HPDE6-E6E7 (cell line): ENCODE data around the gene GRAMD2B.
"Not testable (repeated sequence)": the region's sequence is repeated elsewhere in the genome, so short reads cannot be mapped to it uniquely, and the experiment has no call there.

Experiments
- DNase-seq: peaks from one replicate; pipeline ENCODE4 v3.0.0; 2011; ENCODE audit warnings: missing footprints; ENCODE audit errors: extremely low spot score

Gene GRAMD2B, protein sequence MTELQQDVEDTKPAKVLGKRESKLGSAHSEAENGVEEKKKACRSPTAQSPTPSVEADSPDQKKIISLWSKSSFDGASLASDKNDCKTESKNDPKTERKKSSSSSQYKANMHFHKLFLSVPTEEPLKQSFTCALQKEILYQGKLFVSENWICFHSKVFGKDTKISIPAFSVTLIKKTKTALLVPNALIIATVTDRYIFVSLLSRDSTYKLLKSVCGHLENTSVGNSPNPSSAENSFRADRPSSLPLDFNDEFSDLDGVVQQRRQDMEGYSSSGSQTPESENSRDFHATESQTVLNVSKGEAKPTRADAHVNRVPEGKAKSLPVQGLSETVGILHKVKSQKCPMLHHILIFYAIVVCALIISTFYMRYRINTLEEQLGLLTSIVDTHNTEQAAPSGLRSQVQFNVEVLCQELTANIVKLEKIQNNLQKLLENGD

GRCh38 chr5:126422994-126423788 lies at the start of gene GRAMD2B:
GRAMD2B (plus strand) TSS chr5:126423409; CDS start chr5:126423607, 198 bp downstream.
- DNase-seq, result peak; percentile 75

DNA sequence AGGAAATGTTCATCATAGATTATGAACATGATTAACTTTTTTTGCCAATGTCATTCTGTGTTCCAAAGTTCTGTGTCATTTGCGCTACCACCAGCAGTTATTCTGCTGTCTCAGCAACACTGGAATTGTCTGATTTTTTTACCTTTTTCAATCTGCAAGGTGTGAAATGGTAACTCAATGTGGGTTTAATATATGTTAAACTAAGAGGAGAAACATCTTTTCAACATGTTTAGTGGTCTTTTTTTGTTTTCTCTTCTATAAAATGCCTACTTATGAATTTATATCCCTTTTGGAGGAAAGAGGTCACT lies 49.1 kb upstream of the GRAMD2B start:
- DNase-seq, result no peak

DNA sequence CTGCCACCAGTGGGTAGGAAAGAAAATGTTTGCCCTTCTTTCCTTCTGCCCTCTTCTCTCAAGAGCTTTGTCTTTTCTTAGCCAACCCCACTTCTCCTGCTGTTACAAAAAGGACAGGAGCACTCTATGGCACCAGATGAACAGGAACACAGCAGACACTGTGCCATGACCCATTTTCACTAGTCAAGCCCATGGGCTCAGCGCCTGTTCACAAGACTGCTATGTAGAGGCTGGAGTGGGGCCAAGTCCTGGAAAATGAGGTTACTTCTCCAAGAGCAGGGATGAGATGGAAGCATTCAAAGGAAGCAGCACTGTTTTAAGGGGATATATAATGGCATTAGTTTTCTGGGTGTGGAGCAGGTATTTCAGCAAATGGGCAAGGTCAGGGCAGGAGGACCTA lies 46.8 kb upstream of the GRAMD2B start:
- DNase-seq, result no peak

DNA sequence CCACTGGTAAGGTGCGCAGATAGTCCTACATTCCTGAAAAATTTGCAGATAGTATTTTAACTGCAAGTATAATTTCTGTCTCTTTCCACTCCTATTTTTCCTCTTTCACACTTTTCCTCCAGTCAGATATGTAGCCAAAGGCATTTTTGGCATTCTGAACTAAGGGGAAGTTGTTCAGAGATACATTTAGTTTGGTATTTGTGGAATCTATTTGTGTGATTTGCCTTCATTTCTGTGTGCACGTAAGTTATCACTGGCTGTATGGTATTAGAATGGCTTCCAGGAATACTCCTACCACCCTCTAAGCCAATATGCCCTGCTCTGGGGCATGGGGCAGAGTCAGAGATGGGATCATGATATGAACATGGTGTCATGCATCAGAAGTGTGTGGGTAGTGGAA lies 45.8 kb upstream of the GRAMD2B start:
- no peak for DNase-seq

GRCh38 chr5:126380316-126380715 lies 42.9 kb upstream of the GRAMD2B start:
- DNase-seq, result not testable (repeated sequence)

DNA sequence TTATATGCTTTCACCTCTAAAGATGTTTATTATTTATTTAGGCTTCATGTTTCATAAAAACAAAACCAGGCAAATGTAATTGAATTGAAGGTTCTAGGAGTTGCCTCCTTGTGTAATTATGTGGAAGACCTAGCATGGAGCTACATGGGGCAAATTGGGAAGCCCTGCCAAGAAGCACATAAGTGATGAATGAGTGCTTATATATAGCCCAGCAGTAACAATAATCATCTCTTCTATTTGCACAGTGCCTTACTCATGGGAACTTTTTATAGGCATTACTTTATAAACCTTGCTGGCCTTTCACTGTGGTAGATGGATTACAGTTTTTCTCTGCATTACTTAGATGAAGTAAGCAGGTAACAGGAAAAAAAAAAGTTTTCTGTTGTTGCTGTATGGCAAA lies 40.0 kb upstream of the GRAMD2B start:
- no peak for DNase-seq

DNA sequence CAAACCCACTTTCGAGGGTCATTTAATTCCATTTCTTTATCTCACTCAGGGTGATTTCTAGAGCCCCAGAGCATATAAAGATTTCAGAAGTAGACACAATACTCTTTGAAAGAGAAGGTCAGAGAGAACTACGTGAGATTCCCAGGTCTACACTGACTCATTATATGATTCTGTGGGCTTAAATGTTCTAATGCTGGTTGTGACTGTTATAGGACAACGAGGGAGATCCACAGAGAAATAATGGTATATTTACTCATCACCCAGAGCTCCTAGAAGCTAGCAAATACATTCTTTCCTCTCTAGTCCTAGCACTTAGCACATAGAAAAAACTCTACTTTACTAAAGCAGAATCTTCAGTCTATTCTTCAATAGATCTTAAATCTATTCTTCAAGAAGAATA lies 39.4 kb upstream of the GRAMD2B start:
- DNase-seq, result no peak

DNA sequence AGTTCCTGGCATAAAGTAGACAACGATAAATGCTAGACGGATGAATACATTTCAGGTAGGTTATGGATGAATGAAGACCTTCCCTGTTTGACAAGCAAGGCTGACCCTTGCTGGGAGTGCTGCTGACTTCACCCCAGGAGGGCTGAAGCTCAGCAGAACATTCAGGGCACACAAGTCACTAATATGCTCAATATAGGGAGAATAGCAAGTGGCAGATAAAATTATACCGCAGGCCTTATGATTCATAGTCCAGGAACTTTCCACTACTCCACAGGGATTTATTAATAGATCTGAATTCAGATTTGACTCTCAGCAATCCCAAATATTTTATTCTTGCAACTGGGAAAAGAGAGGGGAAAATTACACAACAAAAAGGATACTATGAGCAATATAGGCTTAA lies 38.2 kb upstream of the GRAMD2B start:
- no peak for DNase-seq

DNA sequence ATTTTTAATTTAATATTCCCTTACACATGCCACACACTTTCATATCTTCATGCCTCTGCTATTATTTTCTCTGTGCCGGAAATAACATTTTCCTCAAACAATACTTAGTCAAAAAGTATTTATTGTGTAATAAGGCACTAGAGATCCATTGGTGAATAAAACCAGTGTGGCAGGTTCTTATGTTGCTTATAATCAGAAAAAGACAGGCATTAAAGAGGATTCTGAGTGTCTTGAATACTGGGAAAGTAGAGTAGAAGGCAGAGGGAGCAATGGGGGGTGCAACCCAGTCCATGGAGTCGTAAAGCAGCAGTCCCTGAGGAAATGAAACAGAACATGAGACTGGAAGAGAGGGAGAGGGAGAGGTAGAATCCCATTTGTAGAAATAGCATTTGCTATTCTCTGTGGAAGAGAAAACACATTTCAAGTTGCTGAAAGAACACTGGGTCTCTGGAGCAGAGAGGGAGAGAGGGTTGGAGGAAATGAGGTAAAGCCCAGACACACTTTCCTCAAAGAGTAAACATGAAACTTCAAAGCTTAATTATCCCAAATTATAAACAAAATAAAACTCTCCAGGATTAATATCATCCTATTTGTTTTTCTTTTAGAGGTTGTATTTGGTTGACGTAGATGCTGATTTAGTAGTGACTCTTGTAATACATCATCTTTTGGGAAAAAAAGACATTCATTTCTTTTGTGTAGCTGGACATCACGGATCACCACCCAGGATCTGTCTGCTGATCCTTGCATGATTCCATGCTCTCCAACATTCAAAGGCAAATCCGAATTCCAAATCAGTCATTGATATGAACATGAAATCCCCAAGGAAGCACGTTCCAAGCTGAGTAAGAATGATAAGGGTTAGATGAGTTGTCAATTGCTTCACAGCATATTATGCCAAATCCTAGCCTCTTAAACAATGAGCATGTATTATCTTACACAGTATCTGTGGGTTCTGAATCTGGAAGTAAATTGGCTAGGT lies 37.4 kb upstream of the GRAMD2B start:
- no peak for DNase-seq

DNA sequence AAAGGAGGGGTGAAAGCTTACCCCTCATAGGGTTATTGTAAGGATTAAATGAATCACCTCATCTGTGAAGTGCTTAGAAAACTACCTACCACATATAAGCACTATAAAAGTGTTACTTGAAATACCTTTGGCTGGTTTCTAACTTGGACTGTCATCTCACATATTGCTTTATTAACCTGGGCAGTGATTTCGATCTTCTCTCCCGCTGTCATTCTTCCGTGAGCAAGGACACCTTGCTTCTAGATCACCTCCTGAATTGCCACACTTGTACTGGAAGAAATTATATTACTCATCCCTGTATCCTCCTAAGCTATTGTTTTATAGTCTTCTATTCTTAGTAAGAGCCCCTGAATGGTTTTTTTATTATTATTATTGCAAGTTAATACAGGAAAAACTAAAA lies 34.0 kb upstream of the GRAMD2B start:
- DNase-seq, result no peak

DNA sequence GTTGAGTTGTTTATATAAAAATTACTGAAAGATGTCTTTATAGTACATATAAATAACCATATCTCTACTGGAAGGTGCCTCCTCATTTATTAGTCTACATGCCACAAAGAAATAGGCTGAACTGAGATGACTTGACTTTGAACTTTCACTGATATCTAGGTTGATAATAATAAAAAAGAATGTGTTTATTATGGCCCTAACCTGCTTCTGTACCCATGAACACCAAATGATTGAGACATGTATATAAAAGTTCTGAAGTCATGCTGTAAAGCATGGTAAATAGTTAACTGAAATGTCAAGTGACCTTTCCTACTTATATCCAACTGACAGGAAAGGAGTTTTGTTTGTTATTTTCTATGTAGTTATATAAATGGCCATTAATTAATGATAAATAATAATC lies 33.2 kb upstream of the GRAMD2B start:
- no peak for DNase-seq

GRCh38 chr5:126391386-126391785 lies 31.8 kb upstream of the GRAMD2B start:
- no peak for DNase-seq

- no peak for DNase-seq
These were observed 28.9 kb upstream of the GRAMD2B start for GRCh38 chr5:126394211-126394788.

DNA sequence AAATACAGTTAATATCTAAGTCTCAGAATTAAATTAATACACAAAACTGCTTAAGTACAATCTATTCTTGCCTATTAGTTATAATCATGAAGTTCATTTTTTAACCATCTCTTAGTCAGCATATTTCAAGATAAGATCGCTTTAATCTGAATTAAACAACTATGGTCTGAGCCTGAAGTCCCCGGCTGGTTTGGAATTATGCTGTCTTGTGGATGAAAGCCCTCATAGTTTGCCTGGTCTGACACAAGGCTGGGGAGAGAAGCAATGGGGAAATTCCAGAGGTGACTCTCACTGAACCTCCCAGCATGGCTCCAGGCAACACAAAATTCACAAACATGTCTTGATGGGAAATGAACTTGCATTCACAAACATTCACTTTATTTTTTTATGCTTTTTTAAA lies 28.0 kb upstream of the GRAMD2B start:
- no peak for DNase-seq

- DNase-seq, result no peak
These were observed 27.6 kb upstream of the GRAMD2B start for GRCh38 chr5:126395605-126396004.

DNA sequence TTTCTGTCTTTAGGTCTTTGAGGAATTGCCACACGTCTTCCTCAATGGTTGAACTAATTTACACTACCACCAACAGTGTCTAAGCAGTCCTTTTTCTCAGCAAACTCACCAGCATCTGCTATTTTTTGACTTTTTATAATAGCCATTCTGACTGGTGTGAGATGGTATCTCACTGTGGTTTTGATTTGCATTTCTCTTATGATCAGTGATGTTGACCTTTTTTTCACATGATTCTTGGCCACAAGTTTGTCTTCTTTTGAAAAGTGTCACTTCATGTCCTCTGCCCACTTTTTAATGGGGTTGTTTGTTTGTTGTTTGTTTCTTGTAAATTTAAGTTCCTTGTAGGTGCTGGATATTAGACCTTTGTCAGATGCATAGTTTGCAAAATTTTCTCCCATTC lies 26.5 kb upstream of the GRAMD2B start:
- not testable (repeated sequence) for DNase-seq

DNA sequence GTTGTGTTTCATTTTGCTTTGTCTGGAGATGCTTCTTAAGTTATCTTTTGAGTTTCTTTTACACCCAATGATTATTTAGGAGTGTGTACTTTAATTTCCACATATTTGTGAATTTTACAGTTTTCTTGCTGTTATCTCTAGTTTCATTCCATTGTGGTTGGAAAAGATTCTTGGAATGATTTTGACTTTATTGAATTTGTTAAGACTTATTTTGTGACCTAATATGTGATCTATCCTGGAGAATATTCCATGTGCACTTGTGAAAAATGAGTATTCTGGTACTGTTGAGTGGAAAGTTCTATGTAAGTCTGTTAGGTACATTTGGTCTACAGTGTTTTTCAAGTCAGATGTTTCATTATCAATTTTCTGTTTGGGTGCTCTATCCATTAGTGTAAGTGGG lies 24.4 kb upstream of the GRAMD2B start:
- DNase-seq, result no peak

DNA sequence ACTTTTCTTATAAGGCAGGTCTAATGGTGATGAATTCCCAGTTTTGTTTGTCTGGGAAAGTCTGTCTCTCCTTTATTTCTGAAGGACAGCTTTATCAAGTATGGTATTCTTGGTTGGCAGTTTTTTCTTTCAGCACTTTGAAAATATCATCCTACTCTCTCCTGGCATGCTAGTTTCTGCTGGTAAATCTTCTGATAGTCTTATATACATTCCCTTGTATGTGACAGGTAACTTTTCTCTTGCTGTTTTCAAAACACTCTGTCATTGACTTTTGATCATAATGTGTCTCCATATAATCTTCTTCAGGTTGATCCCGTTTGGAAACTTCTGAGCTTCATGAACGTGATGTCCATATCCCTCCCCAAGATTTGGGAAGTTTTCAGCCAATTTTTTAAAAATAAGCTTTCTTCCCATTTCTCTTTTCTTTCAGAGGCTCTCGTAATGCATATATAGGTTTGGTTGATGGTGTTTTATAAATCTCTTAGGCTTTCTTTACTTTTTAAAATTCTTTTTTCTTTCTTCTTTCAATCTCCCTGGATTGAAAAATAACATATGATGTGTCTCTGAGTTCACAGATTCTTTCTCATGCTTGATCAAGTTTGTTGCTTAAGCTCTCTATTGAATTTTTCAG lies 22.5 kb upstream of the GRAMD2B start:
- no peak for DNase-seq

- no peak for DNase-seq
These were observed 20.3 kb upstream of the GRAMD2B start for GRCh38 chr5:126402621-126403555.

DNA sequence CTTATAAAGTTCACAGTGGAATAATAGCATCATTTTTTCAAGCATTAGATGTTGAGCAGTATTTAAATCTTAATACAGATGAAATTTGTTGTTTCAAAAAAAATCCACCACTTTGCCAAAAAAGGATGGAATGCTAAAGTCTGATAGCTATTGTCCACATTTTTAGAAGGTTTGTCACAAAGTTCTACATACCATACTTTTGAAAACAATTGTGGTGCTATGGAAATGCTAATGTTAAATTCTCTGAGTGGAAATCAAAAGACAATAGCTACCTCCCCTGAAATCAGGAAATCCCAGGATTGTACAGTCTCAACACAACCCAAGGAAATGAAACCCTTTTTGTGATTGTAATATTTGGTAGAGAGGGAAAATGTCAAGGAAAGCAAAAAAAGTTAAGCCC lies 19.3 kb upstream of the GRAMD2B start:
- DNase-seq, result no peak
